Eye (tissue), 1 donor: ENCODE results near the gene UGT1A10.

Experiments
- DNase-seq: peaks from one replicate; pipeline ENCODE4 v3.0.0-alpha.2; 2015

The UGT1A10 gene

DNA sequence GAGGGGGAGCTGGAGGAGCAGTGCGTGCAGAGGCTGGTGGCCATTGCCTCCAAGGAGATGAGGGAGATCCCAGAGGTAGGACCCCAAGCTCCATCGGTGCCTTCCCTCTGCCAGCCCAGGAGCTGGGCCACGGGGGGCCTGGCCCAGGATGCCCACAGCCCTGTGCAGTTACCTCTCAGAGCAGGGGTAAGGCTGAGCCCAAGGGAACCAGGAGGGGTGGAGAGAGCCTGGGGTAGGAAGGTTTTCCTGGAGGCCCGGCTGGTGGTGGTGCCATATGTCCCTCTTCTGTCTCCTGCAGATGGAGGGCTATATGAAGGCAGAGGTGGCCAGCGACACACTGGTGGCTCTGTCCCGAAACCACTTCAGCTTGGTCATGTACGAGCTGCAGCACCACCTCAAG is 153.3 kb downstream of the UGT1A10 start:
- no peak for DNase-seq

DNA sequence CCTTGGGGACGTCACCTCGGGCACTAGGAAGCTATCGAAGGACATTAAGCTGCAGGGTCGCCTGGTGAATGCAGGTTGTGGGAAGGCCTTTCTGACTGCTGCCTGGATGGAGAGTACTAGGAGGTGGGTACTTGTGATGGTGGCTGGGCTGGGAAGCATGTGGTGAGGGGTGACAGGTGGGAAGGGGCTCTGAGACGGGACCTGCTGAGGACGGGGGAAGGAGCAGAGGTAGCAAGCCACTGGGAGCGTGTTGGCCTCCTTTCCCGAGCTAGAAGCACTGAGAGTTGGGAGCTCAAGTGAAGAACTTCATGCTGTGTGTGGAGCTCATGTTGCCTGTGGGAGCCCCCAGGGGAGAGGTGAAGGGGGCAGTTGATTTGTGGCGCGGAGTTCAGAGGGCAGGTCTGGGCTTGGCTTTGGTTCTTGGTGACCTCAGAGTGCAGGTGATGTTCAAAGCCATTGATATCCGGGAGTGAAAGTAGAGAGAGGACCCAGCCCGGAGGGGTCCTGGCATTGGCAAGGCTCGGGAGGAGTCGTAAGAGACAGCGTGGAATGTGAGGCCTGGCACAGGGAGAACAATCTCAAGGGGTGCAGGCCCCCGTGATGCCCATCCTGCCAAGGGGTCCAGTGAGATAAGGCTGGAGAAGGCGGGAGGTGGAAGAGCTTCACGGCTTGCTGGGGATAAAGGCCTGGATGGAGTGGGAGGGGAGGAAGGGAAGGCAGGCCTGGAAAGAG is 155.1 kb downstream of the UGT1A10 start:
- no peak for DNase-seq

DNA sequence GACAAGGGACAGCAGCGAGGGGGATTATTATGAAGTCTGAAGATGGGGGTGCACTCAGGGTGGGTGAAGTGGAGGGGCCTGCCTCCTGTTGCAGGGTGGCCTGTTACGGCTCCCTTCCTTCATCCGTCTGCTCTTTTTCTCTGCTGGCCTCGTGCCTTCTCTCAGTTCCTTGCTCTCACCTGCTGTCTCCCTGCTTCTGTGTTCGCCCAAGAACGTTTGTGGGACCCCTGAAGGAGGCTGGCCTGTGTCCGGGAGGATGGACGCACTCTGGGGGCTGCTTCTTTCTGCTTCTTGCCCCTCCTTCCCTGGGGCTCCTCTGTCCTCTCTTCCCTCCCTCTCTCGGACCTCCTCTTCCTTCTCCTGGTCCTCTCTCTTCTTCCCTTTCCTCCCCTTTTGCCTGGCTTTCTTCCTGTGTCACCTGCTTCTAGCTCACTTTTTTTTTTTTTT is 155.7 kb downstream of the UGT1A10 start:
- DNase-seq: no peak

DNA sequence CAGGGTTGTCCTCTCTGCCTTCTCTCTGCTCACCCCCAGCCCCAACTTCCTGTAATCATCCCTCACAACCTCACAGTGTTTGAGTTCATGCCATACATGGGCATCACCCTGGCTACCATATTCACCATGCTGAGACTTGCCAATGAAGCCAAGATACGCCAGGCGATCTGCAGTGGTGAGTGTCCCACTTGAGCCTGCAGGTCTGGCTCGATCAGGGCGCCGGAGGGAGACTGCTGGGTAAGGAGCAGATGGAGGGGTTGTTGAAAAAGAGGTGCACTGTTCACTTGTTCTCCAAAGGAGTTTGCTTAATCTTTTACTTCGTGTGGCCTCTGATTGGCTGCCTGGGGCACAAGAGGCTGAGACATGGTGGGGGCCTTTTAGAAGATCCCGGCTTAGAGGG is 156.5 kb downstream of the UGT1A10 start:
- no peak for DNase-seq

DNA sequence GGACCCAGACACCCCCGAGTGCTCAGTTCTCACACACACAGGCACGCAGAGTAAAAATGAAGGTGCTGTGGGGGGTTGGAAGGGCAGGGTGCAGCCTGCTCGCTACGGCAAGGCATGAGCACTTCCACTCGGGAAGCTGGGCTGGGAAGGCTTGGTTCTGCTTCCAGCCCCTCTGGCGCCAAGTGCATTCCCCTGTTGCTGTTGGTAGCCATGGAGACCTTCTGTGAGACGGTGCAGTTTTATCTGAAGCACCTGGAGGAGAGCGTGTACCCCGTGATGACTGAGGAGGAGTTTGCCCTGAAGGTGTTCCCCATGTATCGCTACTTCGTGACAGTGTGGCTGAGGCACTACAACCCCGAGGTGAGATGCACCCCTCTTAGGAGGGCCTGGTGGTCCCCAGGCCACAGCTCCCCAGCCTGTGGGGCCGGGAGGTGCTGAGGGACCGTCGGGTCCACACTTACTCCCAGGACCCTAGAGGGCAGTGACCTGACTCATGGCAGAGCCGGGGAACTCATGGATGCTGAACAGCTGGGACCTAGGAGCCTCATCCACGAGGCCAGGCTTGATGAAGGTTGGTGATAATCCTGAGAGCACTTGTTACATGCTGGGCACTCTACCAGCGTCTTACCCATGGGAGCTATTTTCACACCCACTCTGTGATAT is 157.3 kb downstream of the UGT1A10 start:
- no peak for DNase-seq

DNA sequence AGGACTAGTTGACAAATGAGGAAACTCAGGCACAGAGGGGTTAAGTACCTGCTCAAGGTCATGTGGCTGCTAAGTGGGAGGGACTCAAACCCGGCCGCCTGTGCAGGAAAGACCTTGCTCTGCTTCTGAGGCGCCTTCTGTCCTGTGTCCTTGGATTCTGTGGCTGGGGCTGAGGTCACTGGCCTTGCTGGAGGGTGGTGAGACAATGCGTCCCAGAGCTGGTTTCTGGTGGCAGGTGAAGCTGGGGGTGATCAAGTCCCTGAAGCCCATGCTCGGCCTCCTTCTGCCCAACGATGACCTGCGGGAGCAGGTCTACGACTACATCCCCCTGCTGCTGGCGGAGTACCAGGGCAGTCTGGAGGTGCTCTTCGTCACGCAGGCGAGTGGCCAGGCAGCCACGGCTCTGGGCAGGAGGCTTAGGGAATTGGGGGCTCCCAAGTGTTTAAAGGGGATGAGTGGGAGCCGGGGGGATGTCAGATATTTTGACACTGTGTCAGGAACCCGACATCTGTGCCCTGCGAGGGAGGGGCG is 157.9 kb downstream of the UGT1A10 start:
- no peak for DNase-seq

DNA sequence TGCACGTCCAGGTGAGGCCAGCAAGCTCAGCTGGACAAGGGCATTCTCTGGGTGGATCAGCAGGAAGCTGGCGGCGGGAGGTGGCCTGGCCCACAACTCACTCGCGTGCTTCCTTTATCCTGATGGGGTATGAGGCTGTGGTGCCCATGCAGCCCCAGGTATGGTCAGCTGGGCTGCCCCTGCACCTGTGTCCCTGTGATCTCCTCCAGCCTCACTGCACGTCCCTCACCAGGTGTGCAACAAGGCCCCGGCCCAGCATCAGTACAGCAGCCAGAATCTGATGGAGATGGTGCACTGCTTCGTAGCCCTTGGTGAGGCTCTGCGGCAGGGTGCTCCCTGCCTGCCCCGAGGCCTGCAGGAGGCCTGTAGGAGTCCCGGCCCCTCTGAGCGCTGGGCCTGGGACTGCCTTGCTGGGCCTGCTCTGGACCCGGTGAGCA is 159.5 kb downstream of the UGT1A10 start:
- DNase-seq: no peak

DNA sequence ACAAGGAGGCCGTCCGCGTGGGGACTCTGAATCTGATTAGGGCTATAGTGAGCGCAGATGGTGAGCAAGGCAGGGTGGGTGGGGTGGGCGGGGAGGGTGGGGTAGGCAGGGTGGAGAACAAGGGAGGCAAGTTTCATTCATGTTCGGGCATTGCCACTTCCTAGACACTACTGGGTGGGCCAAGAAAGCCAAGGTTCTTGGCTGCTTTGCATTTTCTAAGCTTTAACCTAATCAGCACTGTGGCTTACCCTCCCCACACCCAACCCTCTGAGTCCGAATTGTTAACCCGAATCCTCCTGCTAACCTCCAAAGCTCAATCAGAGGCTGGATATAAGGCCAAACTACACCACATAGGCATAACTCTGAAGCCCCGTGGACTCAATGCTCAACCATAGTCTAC is 160.0 kb downstream of the UGT1A10 start:
- no peak for DNase-seq

DNA sequence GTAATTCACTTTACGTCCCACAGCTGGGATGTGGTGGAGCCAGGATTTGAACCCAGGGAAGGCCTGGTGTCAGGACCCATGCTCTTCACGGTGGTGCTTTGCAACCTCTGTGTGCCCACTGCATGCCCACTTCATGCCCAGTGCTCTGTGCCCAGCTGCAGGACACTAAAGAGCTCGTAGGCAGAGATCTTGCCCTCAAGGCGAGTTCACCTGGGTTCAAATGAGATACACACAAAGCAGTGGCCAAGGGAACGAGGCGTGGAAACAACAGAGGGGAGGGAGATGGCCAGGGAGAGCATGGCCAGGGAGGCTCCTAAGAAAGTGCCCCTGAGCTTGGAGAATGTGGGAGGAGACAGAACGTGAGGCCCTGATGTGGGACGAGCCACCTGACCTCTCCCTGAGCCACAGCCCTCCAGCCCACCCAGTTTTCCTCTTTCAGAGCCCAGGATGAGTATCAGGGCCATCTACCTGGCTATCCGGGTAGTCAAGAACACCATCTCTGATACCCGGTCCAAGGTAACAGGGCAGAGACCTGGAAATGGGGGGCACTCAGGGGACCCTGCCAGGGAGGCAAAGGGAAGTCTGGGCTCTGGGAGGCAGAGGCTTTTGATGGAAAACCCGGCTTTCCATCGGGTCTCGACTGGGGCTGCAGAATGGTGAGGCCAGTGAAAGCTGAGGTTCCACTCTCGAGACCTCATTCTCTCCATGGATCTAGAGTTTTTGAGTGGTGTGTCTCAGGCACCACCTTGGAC is 162.3 kb downstream of the UGT1A10 start:
- no peak for DNase-seq

DNA sequence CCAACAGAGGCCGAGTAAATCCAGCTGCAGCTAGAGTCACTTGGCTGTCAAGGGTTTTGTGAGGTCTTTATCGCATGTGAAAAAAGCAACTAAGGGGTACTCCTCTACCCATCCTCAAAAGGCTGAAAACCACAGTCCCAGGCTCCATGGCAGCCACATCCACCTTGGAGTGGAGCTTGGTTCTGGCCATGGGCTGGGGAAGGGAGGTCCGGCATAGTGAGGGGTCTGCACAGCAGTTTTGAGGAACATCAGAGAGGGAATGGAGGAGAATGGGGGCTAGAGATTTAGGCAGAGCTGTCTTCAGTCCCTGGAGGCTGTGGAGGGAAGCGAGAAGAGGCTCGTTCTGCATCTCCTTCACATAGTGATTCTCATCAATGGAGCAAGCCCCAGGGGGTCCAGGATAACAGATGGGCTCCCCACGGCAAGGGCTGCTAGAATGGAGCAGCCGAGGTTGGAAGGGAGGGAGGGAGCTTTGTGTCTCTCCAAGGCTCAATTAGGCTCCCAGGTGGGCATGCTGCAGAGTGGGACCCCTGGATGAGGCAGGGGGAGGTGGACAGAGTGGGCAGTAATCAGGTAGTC is 162.9 kb downstream of the UGT1A10 start:
- DNase-seq: peak; percentile 7

DNA sequence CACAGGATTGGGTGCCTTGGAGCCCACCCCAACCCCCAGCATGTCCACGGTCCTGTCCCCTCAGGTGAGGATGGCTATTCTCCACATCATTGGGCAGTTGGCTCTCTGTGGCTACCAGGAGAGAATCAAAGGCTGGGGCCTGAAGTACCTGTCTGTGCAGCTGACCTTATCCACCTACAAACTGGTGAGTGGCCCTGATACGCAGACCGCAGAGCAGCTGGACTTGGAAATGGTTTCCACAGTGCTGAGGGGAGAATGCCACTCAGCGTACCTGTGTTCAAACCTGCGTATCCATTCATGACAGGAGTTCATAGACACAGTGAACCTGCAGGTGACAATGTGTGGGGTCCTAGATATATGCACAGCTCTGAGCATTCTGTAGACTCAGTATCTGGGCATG is 163.5 kb downstream of the UGT1A10 start:
- no peak for DNase-seq

DNA sequence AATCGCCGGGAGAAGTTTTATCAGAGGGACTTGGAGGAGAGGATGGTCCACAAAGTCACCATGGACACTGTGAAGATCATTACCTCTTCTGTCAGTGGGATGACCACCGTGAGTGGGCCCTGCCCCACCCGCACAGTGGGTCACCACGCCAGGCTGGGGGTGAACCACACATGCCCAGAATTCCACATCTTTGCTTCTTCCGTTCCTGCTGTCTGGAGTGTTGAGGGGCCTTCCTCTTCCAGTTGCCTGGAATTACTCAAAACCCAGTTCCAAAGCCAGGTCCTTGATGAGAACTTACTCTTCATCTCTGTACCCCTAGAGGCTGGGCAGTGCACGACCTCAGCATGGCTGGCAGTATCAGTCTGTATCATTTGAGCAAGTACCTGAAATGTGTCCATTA is 164.0 kb downstream of the UGT1A10 start:
- no peak for DNase-seq

DNA sequence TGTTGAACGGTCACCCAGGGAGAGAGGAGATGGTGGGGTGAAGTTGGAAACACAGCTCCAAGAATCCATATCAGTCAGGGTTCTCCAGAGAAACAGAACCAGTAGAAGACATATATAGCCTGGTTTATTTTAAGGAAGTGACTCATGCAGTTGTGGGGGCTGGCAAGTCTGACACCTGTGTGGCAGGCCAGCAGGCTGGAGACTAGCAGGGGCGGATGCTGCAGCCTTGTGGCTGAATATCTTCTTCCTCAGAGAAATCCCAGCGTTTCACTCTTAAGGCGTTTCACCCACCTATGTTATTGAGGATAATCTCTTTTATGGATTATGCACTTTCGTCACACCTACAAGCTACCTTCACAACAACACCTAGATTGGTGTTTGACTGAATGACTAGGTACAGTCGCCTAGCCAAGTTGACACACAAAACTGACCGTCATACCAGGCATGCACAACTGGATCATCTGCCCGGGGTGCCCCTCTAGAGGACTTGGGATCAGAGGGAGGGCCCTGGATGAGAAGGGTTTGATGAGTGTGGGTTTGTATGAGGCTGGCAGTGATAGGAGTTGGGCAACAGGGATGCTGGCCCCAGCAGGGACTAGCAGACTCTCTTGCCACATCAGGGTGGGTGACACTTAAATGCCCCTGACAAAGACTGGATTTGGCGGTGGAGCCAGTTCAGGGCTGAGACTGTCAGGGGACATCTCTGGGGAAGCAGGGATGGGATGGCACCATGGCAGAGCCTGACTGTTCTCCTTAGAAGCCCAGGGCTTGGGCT is 165.3 kb downstream of the UGT1A10 start:
- DNase-seq: no peak

DNA sequence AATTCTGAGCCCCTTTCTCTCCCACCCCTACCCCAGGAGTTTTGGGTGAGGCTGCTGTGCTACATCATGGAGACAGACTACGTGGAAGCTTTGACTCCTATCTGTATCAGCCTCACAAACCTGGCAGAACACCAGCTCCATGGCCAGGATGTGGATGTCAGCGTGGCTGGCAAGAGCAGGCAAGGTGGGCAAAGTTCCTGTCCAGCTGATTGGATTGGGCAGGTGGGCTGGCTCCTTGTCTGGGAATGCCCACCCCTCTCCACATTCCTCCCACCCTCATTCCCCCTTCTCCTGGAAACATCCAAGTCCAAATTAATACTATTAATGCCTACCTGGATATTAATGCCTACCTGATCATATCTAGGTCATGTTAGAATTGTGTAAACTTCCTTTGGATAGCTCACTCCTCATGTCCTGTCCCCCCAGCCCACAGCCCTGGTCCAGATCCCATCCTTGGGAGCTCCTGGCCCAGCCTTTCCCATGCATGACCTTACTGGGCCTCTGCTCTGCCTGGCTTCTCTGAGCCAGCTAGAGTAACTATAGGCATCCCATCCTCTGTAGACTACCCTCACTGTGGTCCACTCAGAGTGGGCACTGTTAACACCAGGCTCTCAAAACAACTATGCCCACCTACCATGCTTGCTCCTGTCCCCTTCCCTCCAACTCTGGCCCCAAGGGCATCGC is 166.0 kb downstream of the UGT1A10 start:
- DNase-seq: no peak

DNA sequence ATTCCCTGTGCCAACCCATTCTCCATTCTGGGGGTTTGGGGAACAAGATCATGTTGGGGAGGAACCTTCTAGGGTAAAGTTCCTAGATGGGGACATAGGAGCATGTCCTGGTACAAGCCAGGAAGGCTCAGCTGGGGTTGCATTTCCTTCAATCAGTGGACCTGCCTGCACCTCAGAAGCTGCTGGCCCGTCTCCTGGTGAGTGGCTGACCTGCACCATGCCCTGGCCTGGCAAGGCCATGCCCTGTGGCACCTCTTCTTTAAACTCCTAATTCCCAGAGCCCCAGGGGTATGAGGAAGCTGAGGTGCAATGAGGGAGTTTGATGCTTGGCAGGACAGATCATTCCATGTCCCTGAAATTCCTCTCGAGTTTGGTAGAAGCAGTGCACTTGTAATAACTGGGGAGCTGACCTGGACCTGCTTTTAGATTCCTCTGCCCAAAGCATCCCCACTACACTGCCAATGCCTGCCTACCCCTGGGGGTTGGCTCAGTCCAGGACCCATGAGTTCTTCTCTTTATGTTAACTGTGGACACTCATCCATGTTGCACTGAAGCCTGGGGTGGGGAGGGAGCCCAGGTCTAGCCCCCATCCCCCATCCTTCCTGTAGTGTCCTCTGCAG is 167.2 kb downstream of the UGT1A10 start:
- no peak for DNase-seq

DNA sequence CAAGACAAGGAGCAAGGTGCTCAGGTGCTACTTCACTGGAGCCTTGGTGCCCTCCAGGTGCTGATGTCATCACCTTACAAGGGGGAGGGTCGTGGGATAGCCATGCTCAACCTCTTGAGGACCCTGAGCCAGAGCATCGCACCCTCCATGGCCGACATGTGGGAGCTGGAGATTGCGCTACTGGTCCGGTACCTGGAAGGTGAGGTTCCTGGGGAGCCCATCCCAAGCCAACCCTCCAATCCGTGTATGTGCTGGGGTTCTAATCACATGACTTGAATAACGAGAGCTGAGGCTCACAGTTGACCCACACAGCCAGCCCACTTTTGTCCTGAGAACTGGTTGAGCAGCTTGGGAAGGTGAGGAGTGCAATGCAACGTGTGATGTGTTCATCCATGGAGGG is 167.7 kb downstream of the UGT1A10 start:
- no peak for DNase-seq

DNA sequence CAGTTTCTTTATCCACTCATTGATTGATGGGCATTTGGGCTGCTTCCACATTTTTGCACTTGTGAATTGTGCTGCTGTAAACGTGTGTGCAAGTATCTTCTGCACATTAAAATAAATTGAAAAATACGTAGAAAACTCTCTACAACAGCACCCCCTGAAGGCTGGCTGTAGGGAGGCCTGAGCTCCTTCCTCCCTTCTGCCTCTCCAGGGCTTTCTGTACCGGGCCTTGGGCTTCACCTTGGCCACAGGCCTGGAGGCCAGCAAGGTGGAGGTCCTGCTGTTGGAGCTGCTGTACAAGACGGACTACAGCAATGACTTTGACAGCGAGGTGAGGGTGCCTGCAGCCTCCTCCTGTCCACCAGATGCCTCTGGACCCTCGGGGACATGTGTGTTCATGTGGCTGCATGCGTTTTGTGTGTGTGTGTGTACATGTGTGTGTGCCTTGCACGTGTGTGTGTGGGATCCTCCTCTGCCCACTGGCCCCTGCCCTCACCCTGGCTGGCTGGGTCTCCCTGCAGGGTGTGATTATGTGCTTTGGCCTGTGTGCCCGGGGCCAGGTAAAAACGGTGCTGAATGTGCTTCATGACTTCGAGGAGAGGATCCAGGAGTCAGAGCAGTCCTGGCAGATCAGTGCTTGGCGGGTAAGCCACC is 171.1 kb downstream of the UGT1A10 start:
- DNase-seq: no peak

DNA sequence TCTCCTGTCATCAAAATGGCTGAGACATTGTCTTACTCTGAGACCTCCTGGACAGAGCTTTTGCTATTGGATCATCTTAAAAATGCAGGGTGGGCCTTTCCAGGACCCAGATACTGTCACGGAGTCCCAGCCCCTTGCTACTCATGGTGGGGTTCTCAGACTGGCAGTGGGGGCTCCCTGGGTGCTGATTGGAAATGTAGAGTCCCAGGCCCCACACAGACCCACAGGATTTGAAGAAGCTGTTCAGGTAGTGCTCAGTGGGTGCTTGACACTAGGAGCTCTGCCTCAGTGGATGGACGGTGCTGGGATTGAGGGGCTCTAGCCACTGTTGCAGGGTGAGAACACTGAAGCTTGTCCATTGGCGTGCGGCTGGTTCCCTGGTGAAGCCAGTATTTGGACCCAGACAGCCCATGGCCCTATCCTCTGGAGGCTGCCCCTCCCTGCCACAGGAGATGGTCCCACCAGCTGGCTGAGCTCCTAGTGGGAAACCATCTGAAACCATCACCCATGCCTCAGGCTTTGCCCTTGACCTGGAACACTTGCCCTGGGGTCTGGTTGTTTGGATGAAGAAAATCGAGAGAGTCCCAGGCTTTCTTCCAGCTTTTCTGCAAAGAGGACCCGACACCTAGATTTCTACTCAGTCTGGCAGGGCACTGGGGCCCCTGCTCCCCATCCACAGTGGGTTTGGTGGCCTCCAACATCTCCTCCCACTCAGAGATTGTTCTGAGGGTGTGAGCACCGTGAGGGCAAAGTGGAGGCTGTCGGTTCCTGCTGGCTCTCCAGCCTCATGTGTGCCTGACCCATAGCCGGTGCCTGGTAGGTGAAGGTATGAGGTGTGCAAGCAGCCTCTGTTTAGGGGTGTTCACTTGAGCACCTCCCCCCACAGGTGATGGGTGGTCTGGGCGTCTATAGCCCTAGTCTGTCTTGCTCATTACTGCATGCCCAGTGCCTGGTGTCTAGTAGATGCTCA is 172.0 kb downstream of the UGT1A10 start:
- no peak for DNase-seq

DNA sequence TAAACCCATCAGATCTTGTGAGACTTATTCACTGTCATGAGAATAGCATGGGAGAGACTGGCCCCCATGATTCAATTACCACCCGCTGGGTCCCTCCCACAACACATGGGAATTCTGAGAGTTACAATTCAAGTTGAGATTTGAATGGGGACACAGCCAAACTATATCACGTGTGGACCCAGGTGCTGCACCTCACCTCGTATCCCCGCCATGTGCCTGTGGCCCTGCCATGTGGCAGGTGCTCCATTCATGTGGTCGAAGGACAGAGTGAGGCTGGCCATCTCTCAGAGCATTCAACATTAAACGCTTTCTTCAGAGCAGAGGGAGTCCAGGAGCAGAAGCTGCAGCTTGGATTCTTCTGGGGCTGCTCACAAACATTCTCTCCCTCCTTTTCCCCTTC is 174.1 kb downstream of the UGT1A10 start:
- DNase-seq: no peak

DNA sequence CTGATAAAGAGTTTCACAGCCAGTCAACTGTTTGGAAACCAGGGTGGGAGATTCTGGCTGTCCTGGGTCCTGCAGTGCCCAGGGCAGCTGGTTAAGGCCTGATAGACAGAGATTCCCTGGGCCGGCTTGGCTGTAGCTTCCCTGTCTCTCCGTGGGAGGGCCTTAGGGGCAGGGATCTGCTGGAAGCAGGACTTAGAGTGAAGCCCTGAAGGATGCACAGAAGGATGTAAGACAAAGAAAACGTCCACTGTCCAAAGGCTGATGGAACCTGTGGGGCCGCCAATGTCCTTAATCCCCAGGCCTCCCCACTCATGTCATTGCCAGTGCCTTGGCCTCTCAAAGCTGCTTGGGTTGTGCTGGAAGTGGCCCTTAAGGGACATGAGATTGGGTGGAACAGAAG is 174.8 kb downstream of the UGT1A10 start:
- DNase-seq: no peak
